Stimulated activated CD8-positive, alpha-beta memory T cell treated with anti-CD3 and anti-CD28 coated beads, Interleukin-4, amount 100 ng/mL, for 4 hours (primary cell): ENCODE data around the gene WDR62.

Experiments used
- DNase-seq, 2 donors: peaks; one replicate each; pipeline ENCODE4 v3.0.0-alpha.2; 2020; ENCODE audit warnings: low read depth in 2 of 2, low spot score in 1 of 2

The WDR62 gene

GRCh38 chr19:36073121-36073876, 18.6 kb downstream of the WDR62 start:
- no peak for DNase-seq

DNA sequence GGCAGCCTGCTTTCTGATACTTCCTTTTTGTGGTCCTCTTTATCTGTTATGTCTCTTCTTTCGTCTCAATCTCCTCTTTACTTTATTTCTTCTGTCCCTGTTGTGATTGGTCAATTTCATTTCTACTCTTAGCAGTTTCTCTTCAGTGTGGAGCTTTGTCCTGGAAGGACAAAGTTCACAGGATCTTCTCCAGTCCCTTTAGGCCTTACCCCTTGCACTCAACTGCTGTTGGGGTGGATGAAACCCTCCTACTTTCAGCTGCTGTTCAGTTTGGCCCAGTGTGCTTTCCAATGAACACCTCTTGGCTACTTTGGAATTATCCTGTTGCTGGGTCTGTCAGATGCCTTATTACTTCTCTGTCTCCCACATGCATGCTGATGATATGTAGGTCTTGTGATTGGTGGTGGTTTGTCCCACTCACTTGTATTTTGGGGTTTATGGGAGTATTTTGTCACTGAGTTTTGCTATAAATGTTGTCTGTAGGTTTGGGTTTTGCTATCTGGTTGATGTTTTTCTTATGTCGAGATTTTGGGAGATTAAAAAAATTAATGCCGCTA, 24.8 kb downstream of the WDR62 start:
- no peak for DNase-seq

- DNase-seq, result no peak
Observed at GRCh38 chr19:36081385-36081784, 26.7 kb downstream of the WDR62 start.

GRCh38 chr19:36081894-36082293, 27.2 kb downstream of the WDR62 start:
- no peak for DNase-seq

DNA sequence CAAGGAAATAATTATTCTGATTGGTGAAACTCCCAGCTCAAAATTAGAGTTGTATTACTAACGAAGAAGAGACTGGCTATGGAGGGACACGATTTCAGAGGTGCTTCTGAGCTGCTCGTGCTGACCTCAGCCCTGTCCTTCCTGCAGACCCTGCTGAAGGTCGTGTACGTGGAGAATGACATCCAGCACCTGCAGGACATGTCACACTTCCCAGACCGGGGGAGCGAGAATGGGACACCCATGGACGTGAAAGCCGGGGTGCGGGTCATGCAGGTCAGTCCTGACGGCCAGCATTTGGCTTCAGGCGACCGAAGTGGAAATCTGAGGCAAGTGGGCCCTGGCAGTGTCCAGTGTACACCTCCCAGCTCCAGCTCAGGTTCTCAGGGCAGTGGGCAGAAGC, 28.2 kb downstream of the WDR62 start:
- no peak for DNase-seq

- DNase-seq, result no peak
Observed at GRCh38 chr19:36084231-36085009, 29.7 kb downstream of the WDR62 start.

- no peak for DNase-seq
Observed at GRCh38 chr19:36086326-36086725, 31.6 kb downstream of the WDR62 start.

GRCh38 chr19:36089847-36090246, 35.1 kb downstream of the WDR62 start:
- DNase-seq, result no peak

GRCh38 chr19:36090910-36091695, 36.4 kb downstream of the WDR62 start:
- no peak for DNase-seq

GRCh38 chr19:36092566-36092965, 37.9 kb downstream of the WDR62 start:
- DNase-seq, result no peak

DNA sequence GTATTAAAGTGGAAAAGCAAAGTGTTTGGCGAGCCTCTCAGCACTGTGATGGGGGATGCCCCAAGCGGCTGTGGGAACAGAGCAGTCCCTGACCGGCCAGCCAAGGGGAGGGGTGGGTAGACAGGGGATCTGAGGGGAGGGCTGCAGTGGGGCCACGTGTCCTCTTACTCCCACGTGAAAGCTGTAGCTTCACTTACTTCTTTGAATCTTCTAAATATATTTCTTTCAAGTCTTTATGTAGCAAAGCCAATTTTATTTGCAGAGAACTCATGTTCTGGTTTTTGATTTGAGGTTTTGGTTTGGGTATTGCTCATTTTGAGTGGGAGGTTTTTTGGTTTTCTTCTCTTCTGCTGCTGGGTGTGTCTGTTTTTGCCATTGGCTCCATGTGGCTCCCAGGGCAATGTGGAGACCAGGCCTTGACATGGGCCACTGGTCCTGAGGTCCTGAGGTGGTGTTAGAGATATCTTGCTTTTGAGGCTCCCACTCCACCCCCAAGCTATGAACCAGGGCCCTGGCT, 38.5 kb downstream of the WDR62 start:
- no peak for DNase-seq

GRCh38 chr19:36093687-36094086, 39.0 kb downstream of the WDR62 start:
- no peak for DNase-seq

- DNase-seq, result no peak
Observed at GRCh38 chr19:36097036-36097435, 42.3 kb downstream of the WDR62 start.

GRCh38 chr19:36099166-36099785, 44.6 kb downstream of the WDR62 start:
- no peak for DNase-seq

DNA sequence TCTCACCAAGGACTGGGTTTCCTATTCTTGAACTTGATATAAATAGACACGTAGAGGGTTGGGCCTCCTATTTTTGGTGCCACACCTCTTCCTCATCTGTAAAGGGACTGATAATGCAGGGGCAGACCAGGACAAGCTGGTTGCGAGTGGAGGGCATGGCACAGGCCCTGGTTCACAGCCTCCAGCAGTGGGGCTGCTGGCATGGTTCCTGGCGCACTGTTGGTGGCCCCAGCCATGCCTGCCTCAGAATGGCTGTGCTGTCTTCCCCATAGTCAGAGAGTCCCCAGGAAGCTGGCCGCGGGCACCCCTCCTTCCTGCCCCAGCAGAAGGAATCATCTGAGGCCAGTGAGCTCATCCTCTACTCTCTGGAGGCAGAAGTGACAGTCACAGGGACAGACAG, 45.8 kb downstream of the WDR62 start:
- DNase-seq, result no peak

- no peak for DNase-seq
Observed at GRCh38 chr19:36101550-36102327, 47.0 kb downstream of the WDR62 start.

- no peak for DNase-seq
Observed at GRCh38 chr19:36103040-36103626, 48.4 kb downstream of the WDR62 start.

- no peak for DNase-seq
Observed at GRCh38 chr19:36103842-36104552, 49.3 kb downstream of the WDR62 start.

DNA sequence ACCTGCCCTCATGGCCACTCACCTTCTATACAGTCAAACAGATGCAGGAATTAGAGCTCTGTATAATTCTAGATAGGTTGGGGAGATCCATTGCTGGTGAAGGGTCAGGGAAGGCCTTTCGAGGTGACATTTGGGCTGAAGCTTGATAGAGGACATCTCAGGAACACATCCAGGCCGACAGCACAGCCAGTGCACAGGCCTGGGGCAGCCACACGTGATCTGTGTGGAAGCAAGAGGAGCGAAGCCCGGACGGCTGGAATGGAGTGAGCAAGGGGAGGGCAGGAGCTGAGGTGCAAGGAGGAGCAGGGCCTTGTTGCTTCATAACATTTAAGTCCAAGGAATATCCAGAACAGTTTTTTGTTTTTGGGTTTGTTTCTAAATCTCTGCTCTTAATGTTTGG, 51.7 kb downstream of the WDR62 start:
- DNase-seq, result no peak
